GM12878 (cell line): Measurements from ENCODE around the gene CYB5A. TPM values are rescaled to one million over a fixed set of nuclear protein-coding genes. Genes with fewer than 3 reads are reported as not detected.

ENCODE experiments used
- ATAC-seq: fragments of 200-7000 bp; cut with Tn5 transposase; 3 replicates; pipeline ENCODE4 v1.9.1; 2020; ENCODE audit warnings: mild to moderate bottlenecking, moderate library complexity
- BruUV-seq: library from RNA; stranded (reverse); fragments of 400-500 nt; replicated peaks from 2 replicates; lab custom pipeline; 2021; lab: Mats Ljungman, UMichigan
- CTCF ChIA-PET: fragments of 300-600 bp; sonication (Branson Sonifier 250); formaldehyde crosslinking; extraction: SDS; loops from one replicate; lab custom pipeline; 2021; ENCODE audit warnings: inconsistent platforms; lab: Yijun Ruan, JAX
- POLR2A ChIA-PET: fragments of 350-600 bp; formaldehyde crosslinking; extraction: SDS; loops from one replicate; lab custom pipeline; 2021; ENCODE audit warnings: inconsistent platforms; lab: Charles Lee
- RAD21 ChIA-PET: fragments of 300-600 bp; sonication (Branson Sonifier 250); formaldehyde crosslinking; loops from one replicate; lab custom pipeline; 2023; ENCODE audit warnings: antibody characterized with exemption; ENCODE audit not compliant: unreplicated experiment; lab: Charles Lee
- SMC1A ChIA-PET: fragments of 300-600 bp; sonication (Branson Sonifier 250); formaldehyde crosslinking; loops from one replicate; lab custom pipeline; 2023; ENCODE audit not compliant: unreplicated experiment, uncharacterized antibody; lab: Charles Lee
- DNase-seq: peaks from one replicate; pipeline ENCODE4 v3.0.0-alpha.2; 2011; ENCODE audit warnings: low read depth, low spot score
- FAIRE-seq: peaks from 3 replicates; lab custom pipeline; 2011; peaks lifted over from hg19 to GRCh38; lab: Jason Lieb, UNC
- H2AFZ ChIP-seq: 2 replicates; pipeline ENCODE4 v1.6.0; 2011; ENCODE audit warnings: low read depth, low read length, control low read depth; ENCODE audit not compliant: control insufficient read depth
- H3K27ac ChIP-seq: 2 replicates; pipeline ENCODE4 v1.5.1; 2011; ENCODE audit warnings: control low read depth; ENCODE audit not compliant: control insufficient read depth, insufficient read depth
- H3K27me3 ChIP-seq, 2 experiments: replicated peaks in 1 of 2; 2 replicates each; pipeline versions ENCODE4 v1.6.0 to v1.6.1; 2011; ENCODE audit warnings: low read length in 1 of 2; ENCODE audit not compliant: control insufficient read depth in 2 of 2, insufficient read depth in 2 of 2
- H3K36me3 ChIP-seq, 2 experiments: 2 replicates each; pipeline ENCODE4 v1.5.1; 2011; ENCODE audit warnings: low read length in 1 of 2; ENCODE audit not compliant: control insufficient read depth in 2 of 2, insufficient read depth in 2 of 2
- H3K4me1 ChIP-seq: 2 replicates; pipeline ENCODE4 v1.6.1; 2011; ENCODE audit warnings: mild to moderate bottlenecking, low read length, moderate library complexity, mixed read lengths; ENCODE audit not compliant: control insufficient read depth, insufficient read depth
- H3K4me2 ChIP-seq: 2 replicates; pipeline ENCODE4 v1.6.0; 2011; ENCODE audit warnings: control low read depth; ENCODE audit not compliant: control insufficient read depth, insufficient read depth
- H3K4me3 ChIP-seq: fragments of 200-600 bp; sonication (generic); 2 replicates; pipeline ENCODE4 v1.5.1; 2016
- H3K79me2 ChIP-seq: 2 replicates; pipeline ENCODE4 v1.6.0; 2011; ENCODE audit warnings: low read length; ENCODE audit not compliant: control insufficient read depth, insufficient read depth
- H3K9ac ChIP-seq: 2 replicates; pipeline ENCODE4 v1.8.0; 2011; ENCODE audit warnings: low read length, control low read depth, mixed read lengths; ENCODE audit not compliant: control insufficient read depth, insufficient read depth
- H3K9me3 ChIP-seq: replicated peaks from 3 replicates; pipeline ENCODE4 v1.5.1; 2011; ENCODE audit warnings: mild to moderate bottlenecking, low read length; ENCODE audit not compliant: control insufficient read depth, insufficient read depth
- H4K20me1 ChIP-seq: 2 replicates; pipeline ENCODE4 v1.6.0; 2011; ENCODE audit not compliant: control insufficient read depth, insufficient read depth
- BHLHE40 ChIP-seq, 2 experiments: fragments of 450-650 bp in 1 of 2; IDR thresholded peaks; 2 replicates each; pipeline ENCODE4 v1.6.1; 2011 to 2017; ENCODE audit warnings: low read depth in 2 of 2, borderline replicate concordance in 1 of 2, improper control_type of control experiment in 1 of 2, low read length in 1 of 2, mild to moderate bottlenecking in 1 of 2
- BMI1 ChIP-seq: fragments of 450-650 bp; IDR thresholded peaks from 2 replicates; pipeline ENCODE4 v1.6.1; 2016; ENCODE audit warnings: mild to moderate bottlenecking, moderate library complexity, borderline replicate concordance
- EGR1 ChIP-seq, 2 experiments: IDR thresholded peaks; 1 replicate in 1 of 2; 2 replicates in 1 of 2; pipeline ENCODE4 v1.6.1; 2011 to 2012; ENCODE audit warnings: low read depth in 2 of 2, low read length in 2 of 2, borderline replicate concordance in 1 of 2, mild to moderate bottlenecking in 1 of 2, moderate library complexity in 1 of 2
- EP300 ChIP-seq, 2 experiments: fragments of 150-350 bp in 1 of 2; IDR thresholded peaks; 2 replicates each; pipeline ENCODE4 v1.6.1; 2011 to 2012; ENCODE audit warnings: low read depth in 2 of 2, low read length in 2 of 2, borderline replicate concordance in 1 of 2, improper control_type of control experiment in 1 of 2, inconsistent platforms in 1 of 2; ENCODE audit not compliant: control insufficient read depth in 1 of 2
- JUNB ChIP-seq: IDR thresholded peaks from 2 replicates; pipeline ENCODE4 v1.6.1; 2016; ENCODE audit warnings: antibody characterized with exemption, mild to moderate bottlenecking
- RELA ChIP-seq: fragments of 450-650 bp; IDR thresholded peaks from 2 replicates; pipeline ENCODE4 v1.8.0; 2014; ENCODE audit warnings: borderline replicate concordance; ENCODE audit not compliant: partially characterized antibody
- TCF7 ChIP-seq: IDR thresholded peaks from 2 replicates; pipeline ENCODE4 v1.6.1; 2014; ENCODE audit warnings: antibody characterized with exemption, borderline replicate concordance
- ZNF24 ChIP-seq: fragments of 450-650 bp; IDR thresholded peaks from 2 replicates; pipeline ENCODE4 v1.6.1; 2017; ENCODE audit warnings: antibody characterized with exemption, mild to moderate bottlenecking
- WGBS: methylation state at CpG from one replicate; pipeline ENCODE4 v1.1.6; 2016; ENCODE audit warnings: low lambda C conversion rate; ENCODE audit not compliant: insufficient replicate concordance, insufficient coverage; ENCODE audit errors: missing lambda C conversion rate; 5-methylcytosine and 5-hydroxymethylcytosine counted together
- in situ Hi-C: fragments of 300-500 bp; cut with MboI; formaldehyde crosslinking; loops from 9 replicates; pipeline ENCODE4 v1.14.3; 2018; ENCODE audit warnings: mixed read lengths
- intact Hi-C: fragments of 100-400 bp; cut with micrococcal nuclease; formaldehyde crosslinking; loops from one replicate; pipeline ENCODE4 v1.14.2; 2022; ENCODE audit not compliant: unreplicated experiment
- polyA plus RNA-seq, 11 experiments: library from polyadenylated mRNA; depleted of rRNA in 4 of 11; unstranded in 6 of 11; stranded (reverse) in 5 of 11; fragments of >200 nt; fragmentation: Nextera tagmentation in 4 of 11; fragmentation: Illumina TruSeq in 1 of 11; extraction: Ambion mirVana in 4 of 11; extraction: Trizol in 1 of 11; gene quantifications; 1 replicate in 1 of 11; 2 replicates in 10 of 11; pipeline versions ENCODE4 v1.2.1 to v1.2.3, GENCODE V29; 2011 to 2016; ENCODE audit warnings: inconsistent platforms in 2 of 11, missing spikeins in 2 of 11, low read depth in 1 of 11
- total RNA-seq, 4 experiments: library from RNA; depleted of rRNA in 3 of 4; stranded (reverse); fragments of >200 nt in 3 of 4; fragmentation: Illumina TruSeq in 1 of 4; extraction: Trizol in 1 of 4; gene quantifications; 2 replicates each; pipeline versions ENCODE4 v1.2.1 to v1.2.3, GENCODE V29; 2013 to 2021
- TF ChIP-seq, protein P1 (sequence below): fragments of 450-650 bp; formaldehyde crosslinking; IDR thresholded peaks from 2 replicates; pipeline ENCODE4 v1.4.0; 2022; ENCODE audit warnings: mild to moderate bottlenecking, moderate library complexity
- TF ChIP-seq, protein P2 (sequence below): IDR thresholded peaks from 2 replicates; pipeline ENCODE4 v1.6.1; 2012; ENCODE audit warnings: low read depth, low read length, improper control_type of control experiment
- TF ChIP-seq, protein P3 (sequence below): fragments of 450-650 bp; IDR thresholded peaks from 2 replicates; pipeline ENCODE4 v1.6.1; 2018; ENCODE audit warnings: borderline replicate concordance, mild to moderate bottlenecking; ENCODE audit not compliant: partially characterized antibody

Gene CYB5A
- total and polyA plus RNA-seq, 10 of the 15 experiments (the other 5 are each of a cell fraction or from before 2014, with no cell fraction given): 60.2 to 129 (median 103) TPM

DNA sequence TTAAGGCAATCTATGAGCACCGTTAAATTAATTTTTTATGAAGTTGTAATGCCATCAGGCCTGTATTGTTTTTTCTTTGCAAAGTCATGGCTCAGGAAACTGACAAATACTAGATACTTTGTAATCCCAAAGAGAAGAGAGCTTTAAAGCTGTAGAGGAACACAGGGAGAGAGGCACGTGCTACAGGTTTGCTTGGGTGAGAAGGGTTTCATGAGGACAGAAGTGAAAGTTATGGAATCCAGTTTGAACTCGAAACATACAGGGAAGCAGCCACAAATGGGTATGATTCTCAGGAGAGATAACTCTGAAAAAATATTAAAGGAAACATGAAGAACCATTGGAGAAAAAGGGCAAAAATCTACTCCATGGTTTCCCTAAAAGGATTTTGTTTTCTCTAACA, 49.8 kb downstream of the CYB5A start:
- no peak for FAIRE-seq
- 15% methylated on average over 3 of the region's 3 CpGs for WGBS
- no peak overlapping the region for H3K27ac ChIP-seq

More for the DNA sequence above, 49.8 kb downstream of the CYB5A start:
- no peaks in the 10 kb centered on the region for H3K9me3 ChIP-seq
- H3K79me2 ChIP-seq: no peaks in the 10 kb centered on the region
- RAD21 ChIA-PET: interaction anchor here (1.0 kb wide), 1 partner anchor 10 kb away, joined by 3 read pairs; no protein-coding TSS in a partner anchor
- no TSS peak for BruUV-seq
- no peak overlapping the region for H3K4me3 ChIP-seq
- H2AFZ ChIP-seq: no peak overlapping the region
- no peak overlapping the region for H3K9ac ChIP-seq
- in situ Hi-C loops (no loop called here), intact Hi-C loops (no loop called here)
- no peaks in the 10 kb centered on the region for H3K36me3 ChIP-seq
- POLR2A ChIA-PET: no interaction called here
- no peak for DNase-seq
- no peaks in the 10 kb centered on the region for H3K4me1 ChIP-seq
- no peak for ATAC-seq
- SMC1A ChIA-PET: interaction anchor here (0.6 kb wide), 1 partner anchor 19 kb away, joined by 4 read pairs; no protein-coding TSS in a partner anchor
- no peak overlapping the region for H3K4me2 ChIP-seq
- CTCF ChIA-PET: interaction anchor here (0.7 to 2.3 kb wide), 2 partner anchors 100 to 101 kb away, joined by 3 to 13 read pairs; no protein-coding TSS in a partner anchor
- no peaks in the 10 kb centered on the region for H4K20me1 ChIP-seq
- H3K27me3 ChIP-seq: peaks cover 0 to 3% of the 10 kb centered on the region in 2 experiments
- TF ChIP-seq BHLHE40 (IDR thresholded peaks at IDR 0.05; ENCODE audit: borderline replicate concordance in 1 of 2, low read depth in 2 of 2, low read length in 1 of 2) (no peak), RELA (no peak), ZNF24 (no peak), EGR1 (IDR thresholded peaks at IDR 0.05; ENCODE audit: borderline replicate concordance in 1 of 2, low read depth in 2 of 2, low read length in 2 of 2) (no peak), TCF7 (no peak), BMI1 (no peak), JUNB (no peak), EP300 (IDR thresholded peaks at IDR 0.05; ENCODE audit: borderline replicate concordance in 1 of 2, control insufficient read depth in 1 of 2, low read depth in 2 of 2, low read length in 2 of 2) (no peak)
- TF ChIP-seq, protein P1, sequence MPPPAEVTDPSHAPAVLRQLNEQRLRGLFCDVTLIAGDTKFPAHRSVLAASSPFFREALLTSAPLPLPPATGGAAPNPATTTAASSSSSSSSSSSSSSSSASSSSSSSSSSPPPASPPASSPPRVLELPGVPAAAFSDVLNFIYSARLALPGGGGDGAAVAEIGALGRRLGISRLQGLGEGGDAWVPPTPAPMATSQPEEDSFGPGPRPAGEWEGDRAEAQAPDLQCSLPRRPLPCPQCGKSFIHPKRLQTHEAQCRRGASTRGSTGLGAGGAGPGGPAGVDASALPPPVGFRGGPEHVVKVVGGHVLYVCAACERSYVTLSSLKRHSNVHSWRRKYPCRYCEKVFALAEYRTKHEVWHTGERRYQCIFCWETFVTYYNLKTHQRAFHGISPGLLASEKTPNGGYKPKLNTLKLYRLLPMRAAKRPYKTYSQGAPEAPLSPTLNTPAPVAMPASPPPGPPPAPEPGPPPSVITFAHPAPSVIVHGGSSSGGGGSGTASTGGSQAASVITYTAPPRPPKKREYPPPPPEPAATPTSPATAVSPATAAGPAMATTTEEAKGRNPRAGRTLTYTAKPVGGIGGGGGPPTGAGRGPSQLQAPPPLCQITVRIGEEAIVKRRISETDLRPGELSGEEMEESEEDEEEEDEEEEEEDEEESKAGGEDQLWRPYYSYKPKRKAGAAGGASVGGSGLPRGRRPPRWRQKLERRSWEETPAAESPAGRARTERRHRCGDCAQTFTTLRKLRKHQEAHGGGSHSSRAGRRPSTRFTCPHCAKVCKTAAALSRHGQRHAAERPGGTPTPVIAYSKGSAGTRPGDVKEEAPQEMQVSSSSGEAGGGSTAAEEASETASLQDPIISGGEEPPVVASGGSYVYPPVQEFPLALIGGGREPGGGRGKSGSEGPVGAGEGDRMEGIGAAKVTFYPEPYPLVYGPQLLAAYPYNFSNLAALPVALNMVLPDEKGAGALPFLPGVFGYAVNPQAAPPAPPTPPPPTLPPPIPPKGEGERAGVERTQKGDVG (CRISPR knock-in tag): no peak
- TF ChIP-seq, protein P2, sequence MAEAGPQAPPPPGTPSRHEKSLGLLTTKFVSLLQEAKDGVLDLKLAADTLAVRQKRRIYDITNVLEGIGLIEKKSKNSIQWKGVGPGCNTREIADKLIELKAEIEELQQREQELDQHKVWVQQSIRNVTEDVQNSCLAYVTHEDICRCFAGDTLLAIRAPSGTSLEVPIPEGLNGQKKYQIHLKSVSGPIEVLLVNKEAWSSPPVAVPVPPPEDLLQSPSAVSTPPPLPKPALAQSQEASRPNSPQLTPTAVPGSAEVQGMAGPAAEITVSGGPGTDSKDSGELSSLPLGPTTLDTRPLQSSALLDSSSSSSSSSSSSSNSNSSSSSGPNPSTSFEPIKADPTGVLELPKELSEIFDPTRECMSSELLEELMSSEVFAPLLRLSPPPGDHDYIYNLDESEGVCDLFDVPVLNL: no peak
- TF ChIP-seq, protein P3, sequence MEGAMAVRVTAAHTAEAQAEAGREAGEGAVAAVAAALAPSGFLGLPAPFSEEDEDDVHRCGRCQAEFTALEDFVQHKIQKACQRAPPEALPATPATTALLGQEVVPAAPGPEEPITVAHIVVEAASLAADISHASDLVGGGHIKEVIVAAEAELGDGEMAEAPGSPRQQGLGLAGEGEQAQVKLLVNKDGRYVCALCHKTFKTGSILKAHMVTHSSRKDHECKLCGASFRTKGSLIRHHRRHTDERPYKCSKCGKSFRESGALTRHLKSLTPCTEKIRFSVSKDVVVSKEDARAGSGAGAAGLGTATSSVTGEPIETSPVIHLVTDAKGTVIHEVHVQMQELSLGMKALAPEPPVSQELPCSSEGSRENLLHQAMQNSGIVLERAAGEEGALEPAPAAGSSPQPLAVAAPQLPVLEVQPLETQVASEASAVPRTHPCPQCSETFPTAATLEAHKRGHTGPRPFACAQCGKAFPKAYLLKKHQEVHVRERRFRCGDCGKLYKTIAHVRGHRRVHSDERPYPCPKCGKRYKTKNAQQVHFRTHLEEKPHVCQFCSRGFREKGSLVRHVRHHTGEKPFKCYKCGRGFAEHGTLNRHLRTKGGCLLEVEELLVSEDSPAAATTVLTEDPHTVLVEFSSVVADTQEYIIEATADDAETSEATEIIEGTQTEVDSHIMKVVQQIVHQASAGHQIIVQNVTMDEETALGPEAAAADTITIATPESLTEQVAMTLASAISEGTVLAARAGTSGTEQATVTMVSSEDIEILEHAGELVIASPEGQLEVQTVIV: no peak
